HAP-1 (cell line): ENCODE results near the gene ECM2.

Experiments used
- DNase-seq, 2 experiments: peaks; one replicate each; pipeline ENCODE4 v3.0.0-alpha.2; 2016 to 2020; ENCODE audit warnings: low spot score in 2 of 2
- H3K27me3 ChIP-seq: fragments of 250-450 bp; sonication (Bioruptor Pico); 2 replicates; pipeline ENCODE4 v1.5.1; 2020; ENCODE audit warnings: low read depth, mild to moderate bottlenecking, moderate library complexity
- H3K36me3 ChIP-seq: fragments of 250-450 bp; sonication (Bioruptor Pico); replicated peaks from 2 replicates; pipeline ENCODE4 v1.5.1; 2020; ENCODE audit warnings: mild to moderate bottlenecking
- H3K4me1 ChIP-seq: fragments of 250-450 bp; sonication (Bioruptor Pico); 2 replicates; pipeline ENCODE4 v1.5.1; 2020; ENCODE audit warnings: mild to moderate bottlenecking
- H3K4me3 ChIP-seq: fragments of 250-450 bp; sonication (Bioruptor Pico); 2 replicates; pipeline ENCODE4 v1.5.1; 2020; ENCODE audit warnings: mild to moderate bottlenecking, moderate library complexity
- H3K9me3 ChIP-seq: fragments of 250-450 bp; sonication (Bioruptor Pico); 2 replicates; pipeline ENCODE4 v1.5.1; 2020; ENCODE audit warnings: mild to moderate bottlenecking, moderate library complexity
- in situ Hi-C: fragments of 300-500 bp; cut with MboI; formaldehyde crosslinking; loops from 3 replicates; pipeline ENCODE4 v1.14.3; 2020; ENCODE audit warnings: low sequenced_read_pairs, inconsistent platforms, mixed read lengths

ECM2 gene

GRCh38 chr9:92482329-92482728 lies 53.5 kb downstream of the ECM2 start, which contains the start of gene ASPN:
Gene ASPN, minus strand, starts transcription at chr9:92482506.
- Histone ChIP-seq H3K27me3 (no peaks in the 10 kb centered on the region), H3K4me3 (no peak within 1 kb of the TSS), H3K9me3 (no peaks in the 10 kb centered on the region), H3K4me1 (peaks cover 7% of the 10 kb centered on the region), H3K36me3 (no peaks in the 10 kb centered on the region)
- DNase-seq = no peak
- in situ Hi-C loops = no loop called here

DNA sequence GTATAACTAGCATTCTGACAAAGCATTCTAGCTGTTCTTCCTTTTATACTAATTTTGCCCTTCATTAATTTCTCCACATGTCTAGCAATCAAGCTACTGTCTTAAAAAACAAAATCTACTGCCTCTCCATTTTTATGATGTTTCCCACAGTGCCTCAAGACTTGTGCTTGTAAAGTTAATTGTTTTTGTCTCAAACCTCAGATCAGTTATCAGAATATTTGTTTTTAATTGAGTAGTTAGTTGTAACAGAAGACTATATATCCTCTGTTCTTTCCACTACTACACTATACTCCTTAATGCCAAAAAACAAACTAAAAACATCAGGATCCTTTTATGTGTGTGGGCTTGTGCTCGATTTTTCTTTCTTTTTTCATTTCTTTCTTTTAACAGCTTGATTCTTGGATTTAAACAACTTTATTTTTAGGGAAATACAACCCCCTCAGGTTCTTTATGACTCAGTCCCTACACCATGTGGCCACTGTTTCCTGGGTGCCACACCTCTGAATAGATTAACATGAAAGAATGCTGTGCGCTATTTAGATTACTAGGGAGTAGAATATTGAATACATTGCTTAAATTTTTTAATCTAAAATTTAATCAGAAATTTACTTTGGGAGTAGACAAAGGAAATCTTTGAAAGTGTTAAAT lies 54.7 kb downstream of the ECM2 start:
- Histone ChIP-seq H3K4me1 (peaks cover 7% of the 10 kb centered on the region), H3K27me3 (no peaks in the 10 kb centered on the region), H3K9me3 (no peaks in the 10 kb centered on the region), H3K4me3 (no peak overlapping the region), H3K36me3 (no peaks in the 10 kb centered on the region)
- no peak for DNase-seq
- in situ Hi-C loops = no loop called here

- H3K4me3 ChIP-seq = no peak overlapping the region
- peaks cover 7% of the 10 kb centered on the region for H3K4me1 ChIP-seq
- no peaks in the 10 kb centered on the region for H3K27me3 ChIP-seq
- no peaks in the 10 kb centered on the region for H3K9me3 ChIP-seq
- no peaks in the 10 kb centered on the region for H3K36me3 ChIP-seq
- in situ Hi-C loops = no loop called here
- DNase-seq = no peak
Measured at GRCh38 chr9:92480291-92480771, 55.5 kb downstream of the ECM2 start.

DNA sequence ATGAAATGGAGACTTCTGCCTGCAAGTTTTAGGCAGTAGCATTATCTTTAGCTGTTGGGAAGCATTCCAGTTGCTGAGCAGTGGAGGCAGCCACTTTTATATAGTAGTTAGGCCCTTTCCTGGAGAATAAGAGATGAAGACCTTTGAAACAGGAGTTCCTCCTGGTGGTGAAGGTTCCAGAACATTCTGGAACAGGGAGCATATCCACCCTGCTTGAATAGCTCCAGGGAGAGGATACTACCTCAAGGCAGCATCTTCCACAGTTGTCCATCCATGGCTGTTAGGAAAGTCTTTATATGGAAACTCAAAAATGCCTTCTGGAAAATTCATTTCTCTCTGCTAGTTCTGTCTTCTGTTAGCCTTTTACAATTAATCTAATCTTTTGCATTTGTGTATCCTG lies 56.4 kb downstream of the ECM2 start:
- peaks cover 7% of the 10 kb centered on the region for H3K4me1 ChIP-seq
- in situ Hi-C loops = no loop called here

GRCh38 chr9:92478783-92479182 lies 57.0 kb downstream of the ECM2 start:
- no peak for DNase-seq
- in situ Hi-C loops = no loop called here
- no peak overlapping the region for H3K4me3 ChIP-seq

More for the DNA sequence above, 56.4 kb downstream of the ECM2 start:
- no peak for DNase-seq
- no peak overlapping the region for H3K4me3 ChIP-seq
- H3K36me3 ChIP-seq = no peaks in the 10 kb centered on the region
- no peaks in the 10 kb centered on the region for H3K27me3 ChIP-seq
- H3K9me3 ChIP-seq = no peaks in the 10 kb centered on the region

GRCh38 chr9:92476962-92477361 lies 58.8 kb downstream of the ECM2 start:
- Histone ChIP-seq H3K4me1 (peaks cover 7% of the 10 kb centered on the region), H3K9me3 (no peaks in the 10 kb centered on the region), H3K27me3 (no peaks in the 10 kb centered on the region), H3K4me3 (no peak overlapping the region), H3K36me3 (no peaks in the 10 kb centered on the region)
- DNase-seq = no peak
- in situ Hi-C loops = no loop called here

More at GRCh38 chr9:92478783-92479182, 57.0 kb downstream of the ECM2 start:
- H3K27me3 ChIP-seq = no peaks in the 10 kb centered on the region
- H3K9me3 ChIP-seq = no peaks in the 10 kb centered on the region
- peaks cover 7% of the 10 kb centered on the region for H3K4me1 ChIP-seq
- no peaks in the 10 kb centered on the region for H3K36me3 ChIP-seq

- no peaks in the 10 kb centered on the region for H3K9me3 ChIP-seq
- no peaks in the 10 kb centered on the region for H3K4me1 ChIP-seq
- in situ Hi-C loops = no loop called here
- DNase-seq = no peak
- H3K27me3 ChIP-seq = no peaks in the 10 kb centered on the region
- H3K4me3 ChIP-seq = no peak overlapping the region
- H3K36me3 ChIP-seq = no peaks in the 10 kb centered on the region
Measured at GRCh38 chr9:92474587-92474986, 61.2 kb downstream of the ECM2 start.

DNA sequence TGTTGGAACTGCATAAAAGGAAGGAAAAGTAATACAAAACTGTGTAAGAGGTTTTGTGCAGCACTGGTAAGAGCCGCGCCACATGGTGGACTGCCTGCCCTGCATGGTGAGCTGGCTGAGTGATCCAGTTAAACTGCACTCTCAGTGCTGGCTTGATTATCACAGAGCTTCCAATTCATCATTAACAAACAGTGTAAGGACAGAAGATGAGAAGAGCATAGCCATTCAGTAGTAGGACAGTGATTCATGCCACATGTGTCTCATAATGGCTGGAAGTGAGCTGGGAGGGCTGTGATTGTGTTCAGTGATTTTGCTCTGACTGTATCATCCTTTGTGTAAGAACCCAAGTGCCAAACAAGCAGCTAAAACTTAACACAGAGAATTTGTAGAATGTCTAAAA lies 67.6 kb downstream of the ECM2 start:
- in situ Hi-C loops = no loop called here
- Histone ChIP-seq H3K36me3 (no peaks in the 10 kb centered on the region), H3K4me1 (no peaks in the 10 kb centered on the region), H3K4me3 (no peak overlapping the region), H3K9me3 (no peaks in the 10 kb centered on the region), H3K27me3 (no peaks in the 10 kb centered on the region)
- DNase-seq = no peak

DNA sequence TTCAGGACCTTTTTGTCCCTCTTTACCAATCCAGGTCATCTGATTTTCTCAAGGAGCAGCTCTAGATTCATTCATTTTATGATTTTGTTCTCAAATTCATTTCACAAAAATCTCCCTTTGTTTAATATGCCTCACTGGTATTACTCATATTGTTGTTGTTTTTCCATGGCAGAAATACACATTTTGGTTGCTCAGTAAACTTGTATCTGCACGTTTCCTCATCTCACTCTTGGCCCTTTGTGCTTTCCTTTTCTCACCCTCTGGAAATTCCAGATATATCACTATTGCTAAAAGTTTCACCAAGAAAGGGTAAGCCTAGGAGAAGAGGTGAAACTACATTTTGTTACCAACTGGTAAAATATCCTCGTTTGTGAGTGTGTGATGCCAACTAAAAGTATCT lies 68.3 kb downstream of the ECM2 start:
- DNase-seq = no peak
- H3K36me3 ChIP-seq = no peaks in the 10 kb centered on the region
- H3K9me3 ChIP-seq = no peaks in the 10 kb centered on the region
- in situ Hi-C loops = no loop called here
- no peaks in the 10 kb centered on the region for H3K27me3 ChIP-seq
- no peak overlapping the region for H3K4me3 ChIP-seq
- H3K4me1 ChIP-seq = no peaks in the 10 kb centered on the region

- H3K9me3 ChIP-seq = no peaks in the 10 kb centered on the region
- H3K27me3 ChIP-seq = no peaks in the 10 kb centered on the region
- no peak overlapping the region for H3K4me3 ChIP-seq
- no peaks in the 10 kb centered on the region for H3K4me1 ChIP-seq
- no peaks in the 10 kb centered on the region for H3K36me3 ChIP-seq
- in situ Hi-C loops = no loop called here
- no peak for DNase-seq
Measured at GRCh38 chr9:92467041-92467440, 68.7 kb downstream of the ECM2 start.

GRCh38 chr9:92463984-92464383 lies 71.8 kb downstream of the ECM2 start:
- no peaks in the 10 kb centered on the region for H3K9me3 ChIP-seq
- no peaks in the 10 kb centered on the region for H3K4me1 ChIP-seq
- no peak overlapping the region for H3K4me3 ChIP-seq
- H3K27me3 ChIP-seq = no peaks in the 10 kb centered on the region
- H3K36me3 ChIP-seq = no peaks in the 10 kb centered on the region
- in situ Hi-C loops = no loop called here
- no peak for DNase-seq

GRCh38 chr9:92463387-92463786 lies 72.4 kb downstream of the ECM2 start:
- in situ Hi-C loops = no loop called here
- Histone ChIP-seq H3K4me1 (no peaks in the 10 kb centered on the region), H3K9me3 (no peaks in the 10 kb centered on the region), H3K36me3 (no peaks in the 10 kb centered on the region), H3K27me3 (no peaks in the 10 kb centered on the region), H3K4me3 (no peak overlapping the region)
- DNase-seq = no peak

DNA sequence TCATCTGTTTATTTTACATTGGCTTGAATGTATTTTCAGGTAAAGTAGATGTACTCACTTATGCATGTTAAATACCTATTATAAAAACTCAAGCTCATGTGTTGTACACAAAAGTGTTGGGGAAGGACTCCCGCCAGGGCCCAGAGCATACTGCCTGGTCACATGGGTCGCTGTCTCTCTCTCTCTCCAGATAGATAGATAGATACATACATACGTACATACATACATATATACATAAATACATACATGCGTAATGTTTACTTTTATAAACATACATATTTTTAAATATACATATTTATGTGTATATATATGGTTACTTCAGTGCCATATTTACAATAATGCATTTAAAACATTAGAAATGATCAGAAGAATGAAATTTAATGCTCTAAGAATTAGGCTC lies 78.2 kb downstream of the ECM2 start:
- Histone ChIP-seq H3K9me3 (no peaks in the 10 kb centered on the region), H3K4me1 (no peaks in the 10 kb centered on the region), H3K36me3 (no peaks in the 10 kb centered on the region), H3K4me3 (no peak overlapping the region), H3K27me3 (no peaks in the 10 kb centered on the region)
- no peak for DNase-seq
- in situ Hi-C loops = no loop called here

GRCh38 chr9:92455217-92455616 lies 80.6 kb downstream of the ECM2 start:
- no peaks in the 10 kb centered on the region for H3K27me3 ChIP-seq
- no peak overlapping the region for H3K4me3 ChIP-seq
- no peaks in the 10 kb centered on the region for H3K9me3 ChIP-seq
- no peaks in the 10 kb centered on the region for H3K36me3 ChIP-seq
- peak in 1 of 2 experiments; percentile 10 for DNase-seq
- H3K4me1 ChIP-seq = no peaks in the 10 kb centered on the region
- in situ Hi-C loops = no loop called here

GRCh38 chr9:92446536-92446935 lies 89.3 kb downstream of the ECM2 start:
- H3K4me3 ChIP-seq = no peak overlapping the region
- no peaks in the 10 kb centered on the region for H3K9me3 ChIP-seq
- in situ Hi-C loops = no loop called here
- no peaks in the 10 kb centered on the region for H3K36me3 ChIP-seq
- H3K4me1 ChIP-seq = no peaks in the 10 kb centered on the region
- no peak for DNase-seq
- H3K27me3 ChIP-seq = no peaks in the 10 kb centered on the region
